ENCODE data around the gene MCAT. TPM values are rescaled to one million over a fixed set of nuclear protein-coding genes. Genes with fewer than 3 reads are reported as not detected.
"Not testable (repeated sequence)": the region's sequence is repeated elsewhere in the genome, so short reads cannot be mapped to it uniquely, and the experiment has no call there.

MCAT gene
- total RNA-seq, 1 donor from 2014 or later, result 8.6 TPM

DNA sequence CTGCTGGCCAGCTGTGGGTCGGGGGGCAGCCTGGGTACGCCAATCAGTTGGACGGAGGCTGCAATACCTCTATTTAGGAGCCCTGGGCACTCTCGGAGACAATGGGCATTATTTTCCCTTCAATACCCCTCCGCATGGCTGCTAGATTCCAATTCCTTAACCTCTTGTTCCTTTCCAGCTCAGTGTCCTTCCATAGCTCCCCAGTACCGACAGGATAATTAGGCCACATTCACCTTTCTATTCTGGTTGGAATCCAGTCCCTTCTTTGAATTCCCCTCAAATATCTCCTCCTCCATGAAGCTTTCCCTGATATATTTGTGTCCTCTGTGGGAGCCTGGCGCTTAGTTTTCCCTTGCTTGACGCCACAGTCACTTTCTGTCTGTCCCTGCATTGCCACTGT lies 36.9 kb downstream of the MCAT start:
- DNase-seq (ENCODE audit: low spot score), result no peak
- Mint-ChIP-seq H3K36me3 (ENCODE audit: low read depth) (no peaks in the 10 kb centered on the region), H3K9me3 (ENCODE audit: low read depth) (no peaks in the 10 kb centered on the region)

DNA sequence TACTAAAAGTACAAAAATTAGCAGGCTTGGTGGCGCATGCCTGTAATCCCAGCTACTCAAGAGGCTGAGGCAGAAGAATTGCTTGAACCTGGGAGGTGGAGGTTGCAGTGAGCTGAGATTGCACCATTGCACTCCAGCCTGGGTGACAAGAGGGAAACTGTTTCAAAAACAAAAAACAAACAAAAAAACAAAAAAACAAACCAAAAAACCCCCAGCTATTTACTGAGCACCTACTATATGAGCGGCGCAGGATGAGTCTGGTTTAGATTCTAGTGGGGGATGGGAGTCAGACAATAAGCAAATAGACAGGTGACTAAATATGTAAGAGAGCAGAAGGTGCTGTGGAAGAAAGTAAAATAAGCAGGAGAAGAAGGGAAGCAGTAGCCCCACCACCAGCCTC lies 38.2 kb downstream of the MCAT start:
- H3K4me1 Mint-ChIP-seq (ENCODE audit: low read depth); H3K36me3 Mint-ChIP-seq (ENCODE audit: low read depth); H3K9me3 Mint-ChIP-seq (ENCODE audit: low read depth); H3K4me3 Mint-ChIP-seq (ENCODE audit: unreplicated experiment); DNase-seq (ENCODE audit: low spot score); H3K27ac Mint-ChIP-seq (ENCODE audit: unreplicated experiment); H3K27me3 Mint-ChIP-seq (ENCODE audit: low read depth): not testable (repeated sequence)

More for the DNA sequence above, 36.9 kb downstream of the MCAT start:
- Mint-ChIP-seq H3K27me3 (ENCODE audit: low read depth) (peaks cover 3% of the 10 kb centered on the region), H3K4me3 (ENCODE audit: unreplicated experiment) (no peak overlapping the region), H3K27ac (ENCODE audit: unreplicated experiment) (no peak overlapping the region), H3K4me1 (ENCODE audit: low read depth) (peaks cover 4% of the 10 kb centered on the region)
- no peak for TF ChIP-seq CTCF (IDR thresholded peaks at IDR 0.05)

- not testable (repeated sequence) for H3K4me1 Mint-ChIP-seq (ENCODE audit: low read depth); H3K27me3 Mint-ChIP-seq (ENCODE audit: low read depth); H3K36me3 Mint-ChIP-seq (ENCODE audit: low read depth); H3K9me3 Mint-ChIP-seq (ENCODE audit: low read depth); H3K4me3 Mint-ChIP-seq (ENCODE audit: unreplicated experiment); H3K27ac Mint-ChIP-seq (ENCODE audit: unreplicated experiment); DNase-seq (ENCODE audit: low spot score)
These were observed 39.1 kb downstream of the MCAT start for GRCh38 chr22:43104056-43104625.

DNA sequence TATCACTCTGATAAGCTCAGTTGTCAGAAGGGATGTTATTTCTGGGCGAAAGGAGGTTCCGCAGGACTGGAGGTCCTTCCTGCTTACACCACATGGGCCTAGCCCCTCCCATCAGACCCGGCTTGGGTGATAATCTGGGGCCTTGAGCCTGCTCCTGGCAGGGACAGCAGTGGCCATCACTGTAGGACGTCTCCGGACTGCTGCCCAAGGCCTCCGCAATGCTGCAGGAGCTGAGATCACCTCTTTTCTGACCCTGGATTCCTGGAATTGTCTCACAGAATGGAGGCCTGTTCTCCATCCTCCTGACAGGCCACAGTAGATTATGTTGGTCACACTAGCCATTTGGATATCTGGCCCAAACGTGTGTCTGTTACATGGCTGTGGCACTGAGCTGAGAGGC lies 41.9 kb downstream of the MCAT start:
- no peak for TF ChIP-seq CTCF (IDR thresholded peaks at IDR 0.05)
- Mint-ChIP-seq H3K4me1 (ENCODE audit: low read depth) (no peaks in the 10 kb centered on the region), H3K4me3 (ENCODE audit: unreplicated experiment) (no peak overlapping the region), H3K27ac (ENCODE audit: unreplicated experiment) (no peak overlapping the region), H3K9me3 (ENCODE audit: low read depth) (peaks cover 2% of the 10 kb centered on the region), H3K36me3 (ENCODE audit: low read depth) (no peaks in the 10 kb centered on the region), H3K27me3 (ENCODE audit: low read depth) (no peaks in the 10 kb centered on the region)
- DNase-seq (ENCODE audit: low spot score), result no peak

DNA sequence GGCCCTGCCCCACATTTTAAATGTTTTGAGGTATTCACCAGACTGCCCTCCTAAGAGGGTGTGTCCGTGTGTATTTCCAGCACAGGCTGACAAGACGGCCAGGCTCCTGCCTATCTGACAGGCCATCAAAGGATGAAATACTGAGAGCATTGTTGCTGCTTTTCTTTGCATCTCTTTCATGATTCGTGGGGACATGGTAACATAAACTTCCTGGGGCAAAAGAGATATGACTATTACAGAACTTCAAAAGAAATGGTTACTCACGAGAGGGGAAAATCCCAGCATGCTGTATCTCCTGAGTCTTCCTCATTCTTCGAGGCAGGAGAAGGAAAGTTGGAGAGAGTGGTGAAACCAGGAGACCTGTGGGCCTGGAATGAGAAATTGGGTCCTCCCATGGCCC lies 43.0 kb downstream of the MCAT start:
- Mint-ChIP-seq H3K4me1 (ENCODE audit: low read depth) (no peaks in the 10 kb centered on the region), H3K36me3 (ENCODE audit: low read depth) (peaks cover 2% of the 10 kb centered on the region), H3K4me3 (ENCODE audit: unreplicated experiment) (no peak overlapping the region), H3K27me3 (ENCODE audit: low read depth) (no peaks in the 10 kb centered on the region), H3K9me3 (ENCODE audit: low read depth) (peaks cover 4% of the 10 kb centered on the region), H3K27ac (ENCODE audit: unreplicated experiment) (no peak overlapping the region)
- no peak for TF ChIP-seq CTCF (IDR thresholded peaks at IDR 0.05)
- DNase-seq (ENCODE audit: low spot score), result no peak

DNA sequence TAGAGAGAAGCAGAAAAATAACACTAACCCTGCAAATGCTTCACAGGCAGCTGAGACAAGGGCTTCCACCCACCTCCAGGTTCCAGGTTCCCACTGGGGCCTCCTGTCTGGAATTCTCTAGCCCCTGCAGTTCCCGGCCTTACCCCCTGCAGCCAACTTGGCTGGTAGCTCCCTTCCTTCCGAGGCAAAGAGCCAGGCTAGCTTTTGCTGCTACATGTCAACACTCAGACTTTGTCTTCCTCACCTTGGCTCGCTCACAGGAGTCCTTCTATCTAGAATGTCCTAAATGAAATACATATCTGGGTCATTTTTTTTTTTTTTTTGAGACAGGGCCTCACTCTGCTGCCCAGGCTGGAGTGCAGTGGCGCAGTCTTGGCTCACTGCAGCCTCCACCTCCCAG lies 44.1 kb downstream of the MCAT start:
- Mint-ChIP-seq H3K27ac (ENCODE audit: unreplicated experiment) (no peak overlapping the region), H3K4me1 (ENCODE audit: low read depth) (no peaks in the 10 kb centered on the region), H3K36me3 (ENCODE audit: low read depth) (peaks cover 2% of the 10 kb centered on the region), H3K27me3 (ENCODE audit: low read depth) (no peaks in the 10 kb centered on the region), H3K9me3 (ENCODE audit: low read depth) (peaks cover 4% of the 10 kb centered on the region), H3K4me3 (ENCODE audit: unreplicated experiment) (no peak overlapping the region)
- no peak for DNase-seq (ENCODE audit: low spot score)
- TF ChIP-seq CTCF (IDR thresholded peaks at IDR 0.05), result no peak

All from chondrocyte (in vitro differentiated cells).